Kidney epithelial cell (primary cell): Measurements from ENCODE around the gene COL19A1. TPM values are rescaled to one million over a fixed set of nuclear protein-coding genes. Genes with fewer than 3 reads are reported as not detected.

Experiments used
- DNase-seq: peaks from one replicate; pipeline ENCODE4 v3.0.0-alpha.2; 2010; ENCODE audit warnings: low read depth
- H3K27me3 ChIP-seq: 2 replicates; pipeline ENCODE4 v1.6.0; 2011; ENCODE audit warnings: low read length; ENCODE audit not compliant: control insufficient read depth, insufficient read depth
- H3K36me3 ChIP-seq: 2 replicates; pipeline ENCODE4 v1.5.1; 2011; ENCODE audit warnings: low read length; ENCODE audit not compliant: control insufficient read depth, insufficient read depth
- H3K4me3 ChIP-seq: 2 replicates; pipeline ENCODE4 v1.5.1; 2011; ENCODE audit warnings: low read depth, mild to moderate bottlenecking, control low read depth, low read length
- total RNA-seq: library from RNA; depleted of rRNA; stranded (reverse); fragments of >200 nt; gene quantifications from 2 replicates; pipeline ENCODE4 v1.2.3, GENCODE V29; 2015
- TF ChIP-seq, protein P1 (sequence below): IDR thresholded peaks from 2 replicates; pipeline ENCODE4 v1.5.1; 2011; ENCODE audit warnings: mild to moderate bottlenecking, moderate library complexity, low read length, control low read depth, inconsistent platforms; ENCODE audit not compliant: insufficient read depth, poor library complexity, severe bottlenecking

COL19A1 gene
- total RNA-seq, 1 donor from 2014 or later, result not detected

DNA sequence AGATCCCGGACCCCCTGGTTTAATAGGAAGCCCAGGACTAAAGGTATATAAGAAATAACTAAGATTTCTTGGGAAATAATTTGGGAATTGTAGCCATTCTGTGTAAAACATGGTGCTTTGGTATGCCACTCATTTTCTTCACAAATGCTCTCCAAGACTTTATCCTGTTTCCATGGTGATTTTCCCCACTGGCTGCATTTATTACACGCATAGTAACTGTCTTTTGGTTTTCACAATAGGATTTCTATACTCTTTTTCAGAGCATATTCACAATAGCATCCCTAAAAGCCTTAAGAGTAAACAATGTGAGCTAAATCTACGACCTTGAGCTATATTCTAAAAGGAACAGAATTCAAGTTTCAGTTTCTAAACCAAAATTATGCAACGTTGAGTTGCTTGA lies 275.7 kb downstream of the COL19A1 start:
- H3K36me3 ChIP-seq, result no peaks in the 10 kb centered on the region
- H3K27me3 ChIP-seq, result no peaks in the 10 kb centered on the region
- TF ChIP-seq, protein P1, sequence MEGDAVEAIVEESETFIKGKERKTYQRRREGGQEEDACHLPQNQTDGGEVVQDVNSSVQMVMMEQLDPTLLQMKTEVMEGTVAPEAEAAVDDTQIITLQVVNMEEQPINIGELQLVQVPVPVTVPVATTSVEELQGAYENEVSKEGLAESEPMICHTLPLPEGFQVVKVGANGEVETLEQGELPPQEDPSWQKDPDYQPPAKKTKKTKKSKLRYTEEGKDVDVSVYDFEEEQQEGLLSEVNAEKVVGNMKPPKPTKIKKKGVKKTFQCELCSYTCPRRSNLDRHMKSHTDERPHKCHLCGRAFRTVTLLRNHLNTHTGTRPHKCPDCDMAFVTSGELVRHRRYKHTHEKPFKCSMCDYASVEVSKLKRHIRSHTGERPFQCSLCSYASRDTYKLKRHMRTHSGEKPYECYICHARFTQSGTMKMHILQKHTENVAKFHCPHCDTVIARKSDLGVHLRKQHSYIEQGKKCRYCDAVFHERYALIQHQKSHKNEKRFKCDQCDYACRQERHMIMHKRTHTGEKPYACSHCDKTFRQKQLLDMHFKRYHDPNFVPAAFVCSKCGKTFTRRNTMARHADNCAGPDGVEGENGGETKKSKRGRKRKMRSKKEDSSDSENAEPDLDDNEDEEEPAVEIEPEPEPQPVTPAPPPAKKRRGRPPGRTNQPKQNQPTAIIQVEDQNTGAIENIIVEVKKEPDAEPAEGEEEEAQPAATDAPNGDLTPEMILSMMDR, result no peak
- H3K4me3 ChIP-seq, result no peak overlapping the region
- no peak for DNase-seq

DNA sequence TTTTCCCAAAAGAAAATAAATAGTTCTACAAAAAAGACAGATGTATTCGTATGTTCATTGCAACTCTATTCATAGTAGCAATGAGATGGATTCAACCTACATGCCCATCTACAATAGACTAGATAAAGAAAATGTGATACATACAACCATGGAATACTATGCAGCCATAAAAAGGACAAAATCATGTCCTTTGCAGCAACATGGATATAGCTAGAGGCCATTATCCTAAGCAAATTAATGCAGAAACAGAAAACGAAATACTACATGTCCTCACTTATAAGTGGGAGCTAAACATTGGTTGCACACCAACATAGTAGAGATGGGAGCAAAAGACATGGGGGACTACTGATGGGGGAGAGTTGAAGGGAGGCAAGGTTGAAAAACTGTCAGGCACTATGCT lies 278.8 kb downstream of the COL19A1 start:
- no peak for DNase-seq
- TF ChIP-seq, protein P1, result no peak
- no peaks in the 10 kb centered on the region for H3K36me3 ChIP-seq
- no peaks in the 10 kb centered on the region for H3K27me3 ChIP-seq
- H3K4me3 ChIP-seq, result no peak overlapping the region

DNA sequence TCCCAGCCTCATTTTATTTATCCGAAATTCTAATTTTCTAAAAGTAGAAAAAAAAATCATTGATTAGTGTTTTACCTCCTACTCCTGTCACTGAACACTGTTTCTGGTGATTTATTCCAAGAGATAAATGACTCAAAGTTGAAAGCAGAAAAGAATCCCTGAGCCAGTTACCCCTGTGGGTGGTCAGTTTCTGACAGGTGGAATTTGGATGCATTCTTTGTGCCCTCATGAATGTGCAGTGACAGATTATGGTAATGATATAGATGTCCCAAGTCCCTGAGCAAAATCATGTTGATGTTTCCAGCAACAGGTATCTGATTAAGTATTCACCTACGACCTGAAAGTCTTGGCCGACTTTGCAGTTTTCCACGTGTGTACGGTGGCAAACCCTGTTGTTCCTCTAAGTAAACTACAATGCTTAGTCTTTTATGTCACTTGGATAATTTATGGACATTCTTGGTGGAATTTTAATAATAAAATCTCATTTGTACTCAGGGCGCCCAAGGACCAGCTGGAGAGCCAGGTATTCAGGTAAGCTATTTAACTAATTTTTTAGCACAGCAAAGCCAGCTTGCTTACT lies 282.9 kb downstream of the COL19A1 start:
- no peak for DNase-seq
- TF ChIP-seq, protein P1, result no peak

DNA sequence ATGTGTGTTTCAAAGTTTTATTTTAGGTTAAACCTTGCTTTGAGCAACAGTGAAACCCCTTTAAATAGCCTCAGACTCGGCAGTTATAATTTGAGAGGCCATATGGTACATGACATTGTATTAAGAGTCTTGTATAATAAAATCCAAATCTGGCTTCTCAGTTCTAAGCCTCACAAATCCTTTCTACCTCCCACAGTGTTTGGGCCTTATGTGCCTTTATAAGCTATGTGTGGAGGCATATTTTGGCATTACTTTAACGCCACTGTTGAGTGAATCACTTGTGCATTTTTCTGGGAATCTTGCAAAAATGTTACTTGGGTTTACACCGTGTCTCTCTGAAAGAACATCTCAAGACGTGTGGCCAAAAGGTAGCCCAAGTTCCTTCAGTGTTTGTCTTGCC lies 284.2 kb downstream of the COL19A1 start:
- TF ChIP-seq, protein P1, result no peak
- no peak for DNase-seq
- Histone ChIP-seq H3K27me3 (no peaks in the 10 kb centered on the region), H3K36me3 (no peaks in the 10 kb centered on the region), H3K4me3 (no peak overlapping the region)

More for the DNA sequence above, 282.9 kb downstream of the COL19A1 start:
- Histone ChIP-seq H3K4me3 (no peak overlapping the region), H3K36me3 (no peaks in the 10 kb centered on the region), H3K27me3 (no peaks in the 10 kb centered on the region)

DNA sequence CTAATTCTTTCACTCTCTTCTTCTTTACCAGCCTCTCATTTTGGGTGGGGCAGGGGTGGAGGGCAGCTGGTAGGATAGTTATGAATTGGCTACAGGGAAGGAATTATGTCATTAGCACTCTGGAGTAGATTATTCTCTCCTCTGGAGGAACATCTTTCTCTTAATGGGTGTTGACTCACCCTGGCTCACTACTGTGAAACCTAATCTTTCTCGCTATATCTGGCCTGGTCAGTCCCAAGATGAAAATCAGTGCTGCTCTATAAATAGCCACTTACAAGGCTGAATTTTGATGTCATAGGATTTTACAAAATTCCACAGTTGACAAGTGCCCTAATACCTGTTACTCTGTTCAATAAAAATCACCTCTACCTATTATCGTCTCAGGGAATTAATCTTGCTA lies 285.3 kb downstream of the COL19A1 start:
- no peaks in the 10 kb centered on the region for H3K36me3 ChIP-seq
- TF ChIP-seq, protein P1, result no peak
- no peak for DNase-seq
- H3K27me3 ChIP-seq, result no peaks in the 10 kb centered on the region
- no peak overlapping the region for H3K4me3 ChIP-seq

DNA sequence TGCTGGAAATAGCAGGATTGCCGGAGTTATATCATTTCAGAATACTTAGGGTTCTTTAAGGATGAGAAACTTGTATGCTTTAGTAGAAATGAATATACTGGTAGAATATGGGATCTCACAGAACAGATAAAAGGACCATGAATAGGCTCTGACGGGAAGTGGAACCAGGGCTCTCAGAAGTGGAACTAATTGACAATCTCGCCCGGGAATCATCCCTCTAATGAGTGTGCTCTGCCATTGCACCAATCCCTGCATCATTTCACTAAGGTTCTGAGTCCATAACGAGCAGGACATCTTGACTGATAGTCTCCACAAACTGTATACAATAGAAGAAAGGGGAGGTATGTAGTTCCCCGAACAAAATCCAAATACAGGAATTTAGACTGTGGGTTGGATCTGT lies 286.4 kb downstream of the COL19A1 start:
- Histone ChIP-seq H3K36me3 (no peaks in the 10 kb centered on the region), H3K4me3 (no peak overlapping the region), H3K27me3 (no peaks in the 10 kb centered on the region)
- DNase-seq, result no peak
- TF ChIP-seq, protein P1, result no peak
